NCI-H2029 treated with DMSO at 0.1 percent for 48 hours (cell line): ENCODE data around the gene ANKRD55.
"Not testable (repeated sequence)": the region's sequence is repeated elsewhere in the genome, so short reads cannot be mapped to it uniquely, and the experiment has no call there.

Source experiments
- DNase-seq: peaks from one replicate; lab custom pipeline; 2025; lab: John Stamatoyannopoulos, UW

The ANKRD55 gene

DNA sequence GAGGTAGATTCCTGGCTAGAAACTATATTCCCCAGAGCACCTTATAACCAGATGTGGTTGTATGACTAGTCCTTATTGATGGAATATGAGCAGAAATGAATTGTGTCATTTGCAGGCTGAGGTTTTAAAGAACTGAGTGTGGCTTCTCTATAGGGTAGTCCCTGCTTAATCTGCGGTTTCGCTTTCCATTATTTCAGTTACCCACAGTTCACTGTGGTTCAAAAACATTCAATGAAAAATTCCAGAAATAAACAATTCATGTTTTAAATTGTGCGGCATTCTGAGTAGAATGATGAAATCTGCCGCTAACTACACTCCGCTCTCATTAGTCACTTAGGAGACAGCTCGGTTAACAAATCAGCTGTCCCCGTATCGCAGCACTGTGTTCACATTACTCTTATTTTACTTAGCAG is 65.1 kb downstream of the ANKRD55 start:
- no peak for DNase-seq

GRCh38 chr5:56167519-56167918 is 65.6 kb downstream of the ANKRD55 start:
- DNase-seq = no peak

- DNase-seq = no peak
Observed at GRCh38 chr5:56166671-56167385, 66.3 kb downstream of the ANKRD55 start.

DNA sequence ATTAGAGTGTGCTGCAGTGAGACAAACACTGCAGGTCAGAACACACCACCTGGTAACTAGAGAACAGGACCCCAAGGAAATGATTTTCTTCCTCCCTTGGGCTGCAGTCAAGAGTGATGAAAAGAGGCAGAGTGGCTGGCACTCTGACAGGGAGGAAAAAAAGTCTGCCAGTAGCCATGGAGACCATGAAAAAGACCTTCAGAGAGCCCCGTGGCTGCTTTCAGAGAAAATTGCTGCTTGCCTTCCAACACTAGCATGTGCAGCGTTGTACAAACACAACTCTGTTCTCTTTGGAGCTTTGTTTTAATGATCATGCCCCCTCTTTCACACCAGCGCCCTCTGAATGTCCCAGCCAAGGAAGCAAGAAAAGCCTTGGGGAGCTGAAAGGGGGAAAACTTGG is 68.8 kb downstream of the ANKRD55 start:
- DNase-seq = no peak

- DNase-seq = no peak
Observed at GRCh38 chr5:56161927-56162326, 71.2 kb downstream of the ANKRD55 start.

DNA sequence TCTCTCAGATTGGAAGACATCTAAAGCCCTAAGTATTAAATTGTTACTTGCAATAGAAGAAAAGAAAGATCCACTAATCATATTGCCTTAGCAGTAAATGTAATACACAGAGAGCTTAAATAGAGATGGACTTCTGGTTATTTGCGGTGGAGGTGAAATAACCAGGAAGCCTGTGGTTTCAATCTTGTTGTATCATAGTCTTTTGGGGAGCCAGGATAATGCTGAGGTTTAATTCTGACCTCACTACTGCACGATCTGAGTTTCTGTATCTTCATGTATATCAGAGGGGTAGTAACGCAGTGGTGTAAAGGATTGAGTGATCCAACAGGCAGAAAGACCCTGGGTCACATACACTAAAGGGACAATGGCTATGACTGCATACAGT is 71.7 kb downstream of the ANKRD55 start:
- no peak for DNase-seq

- DNase-seq = no peak
Observed at GRCh38 chr5:56160723-56161438, 72.2 kb downstream of the ANKRD55 start.

DNA sequence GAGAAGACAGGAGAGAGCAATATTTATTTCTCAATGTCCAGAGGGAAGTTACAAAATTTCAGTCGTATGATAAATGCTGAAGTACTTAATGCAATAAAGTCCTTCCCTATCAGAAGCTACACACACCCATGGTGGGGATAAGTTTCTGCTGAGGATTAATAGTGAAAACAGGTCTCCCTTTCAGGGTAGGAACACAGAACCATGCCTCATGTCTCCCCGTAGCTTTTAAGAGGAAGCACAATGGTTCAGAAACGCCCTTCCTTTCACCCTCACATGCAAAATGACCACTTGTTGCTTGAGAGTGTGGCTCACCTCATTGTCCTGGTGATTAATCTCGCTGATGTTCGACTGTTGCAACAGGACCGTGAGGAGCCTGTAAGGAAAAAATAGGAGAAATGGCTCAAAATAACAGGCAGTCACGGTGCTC is 73.6 kb downstream of the ANKRD55 start:
- DNase-seq = no peak

DNA sequence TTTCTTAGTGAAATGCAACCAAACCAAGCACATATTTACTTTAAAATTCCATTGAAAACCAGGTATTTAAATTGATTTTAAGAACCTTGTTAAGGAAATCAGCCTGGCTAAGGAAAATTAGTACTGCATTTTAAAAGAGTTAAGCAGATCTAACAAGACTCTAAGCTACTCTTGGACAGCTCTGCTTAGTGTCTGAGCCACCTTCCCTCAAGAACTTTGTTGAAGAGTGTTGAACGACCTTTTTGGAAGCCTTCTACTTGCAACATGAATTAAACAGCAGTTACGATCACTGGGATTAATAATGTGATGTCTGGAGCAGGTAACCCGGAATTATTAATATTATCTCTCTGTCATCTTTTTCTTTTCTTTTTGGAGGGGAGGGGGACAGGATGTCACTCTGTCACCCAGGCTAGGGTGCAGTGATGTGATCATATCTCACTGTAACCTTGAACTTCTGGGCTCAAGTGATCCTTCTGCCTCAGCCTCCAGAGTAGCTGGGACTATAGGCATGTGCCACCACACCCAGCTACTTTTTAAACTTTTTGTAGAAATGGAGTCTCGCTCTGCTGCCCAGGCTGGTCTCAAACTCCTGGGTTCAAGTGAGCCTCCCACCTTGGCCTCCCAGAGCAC is 74.7 kb downstream of the ANKRD55 start:
- DNase-seq = no peak

DNA sequence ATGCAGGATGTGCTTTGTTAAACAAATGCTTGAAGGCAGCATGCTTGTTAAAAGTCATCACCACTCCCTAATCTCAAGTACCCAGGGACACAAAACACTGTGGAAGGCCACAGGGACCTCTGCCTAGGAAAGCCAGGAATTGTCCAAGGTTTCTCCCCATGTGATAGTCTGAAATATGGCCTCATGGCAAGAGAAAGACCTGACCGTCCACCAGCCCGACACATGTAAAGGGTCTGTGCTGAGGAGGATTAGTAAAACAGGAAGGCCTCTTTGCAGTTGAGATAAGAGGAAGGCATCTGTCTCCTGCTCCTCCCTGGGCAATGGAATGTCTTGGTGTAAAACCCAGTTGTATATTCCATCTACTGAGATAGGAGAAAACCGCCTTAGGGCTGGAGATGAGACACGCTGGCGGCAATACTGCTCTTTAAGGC is 75.9 kb downstream of the ANKRD55 start:
- DNase-seq = not testable (repeated sequence)

- DNase-seq = not testable (repeated sequence)
Observed at GRCh38 chr5:56156585-56157190, 76.4 kb downstream of the ANKRD55 start.

- no peak for DNase-seq
Observed at GRCh38 chr5:56155992-56156584, 77.0 kb downstream of the ANKRD55 start.

DNA sequence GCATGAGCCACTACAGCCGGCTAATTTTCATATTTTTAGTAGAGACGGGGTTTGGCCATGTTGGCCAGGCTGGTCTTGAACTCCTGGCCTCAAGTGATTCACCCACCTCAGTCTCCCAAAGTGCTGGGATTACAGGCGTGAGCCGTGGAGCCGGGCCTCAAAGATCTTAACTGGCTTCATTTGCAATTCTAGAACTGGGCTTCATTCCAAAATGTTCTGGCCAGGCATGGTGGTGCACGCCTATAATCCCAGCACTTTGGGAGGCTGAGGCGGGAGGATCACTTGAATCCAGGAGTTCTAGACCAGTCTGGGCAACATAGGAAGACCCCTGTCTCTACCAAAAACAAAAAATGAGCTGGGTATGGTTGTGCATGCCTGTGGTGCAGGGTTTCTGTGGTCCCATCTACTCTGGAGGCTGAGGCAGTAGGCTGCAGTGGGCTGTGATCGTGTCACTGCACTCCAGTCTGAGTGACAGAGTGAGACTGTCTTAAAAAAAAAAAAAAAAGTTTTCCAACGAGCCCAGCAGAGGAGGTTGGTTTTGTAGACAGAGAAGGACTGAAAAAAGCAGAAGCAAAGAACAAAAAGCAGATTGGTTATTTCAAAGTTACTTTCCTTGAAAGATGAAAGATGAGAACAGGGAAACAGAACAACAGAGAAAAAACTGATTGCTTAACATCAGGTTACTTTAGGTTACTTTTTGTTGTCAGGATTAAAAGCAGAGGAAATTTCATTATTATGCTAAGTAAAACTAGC is 78.2 kb downstream of the ANKRD55 start:
- DNase-seq = no peak

DNA sequence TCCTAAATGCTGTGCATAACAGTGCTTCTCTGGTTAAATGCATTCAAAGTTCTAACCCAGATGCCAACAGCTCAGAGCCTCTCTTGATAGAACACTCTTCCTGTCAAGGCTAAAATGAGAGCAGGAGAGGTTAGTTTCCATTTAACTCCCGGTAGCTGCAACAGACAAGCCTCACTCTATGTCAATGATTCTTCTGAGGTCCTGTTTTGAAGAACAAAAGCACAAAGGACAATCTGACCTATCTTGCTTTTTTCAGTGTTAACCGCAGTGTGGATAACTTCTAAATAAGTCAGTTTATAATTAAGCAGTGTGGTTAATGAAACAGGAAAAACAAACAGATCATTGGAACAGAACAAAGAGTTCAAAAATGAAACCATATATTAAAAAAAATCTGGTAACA is 80.7 kb downstream of the ANKRD55 start:
- DNase-seq = no peak

- not testable (repeated sequence) for DNase-seq
Observed at GRCh38 chr5:56150756-56151155, 82.4 kb downstream of the ANKRD55 start.

DNA sequence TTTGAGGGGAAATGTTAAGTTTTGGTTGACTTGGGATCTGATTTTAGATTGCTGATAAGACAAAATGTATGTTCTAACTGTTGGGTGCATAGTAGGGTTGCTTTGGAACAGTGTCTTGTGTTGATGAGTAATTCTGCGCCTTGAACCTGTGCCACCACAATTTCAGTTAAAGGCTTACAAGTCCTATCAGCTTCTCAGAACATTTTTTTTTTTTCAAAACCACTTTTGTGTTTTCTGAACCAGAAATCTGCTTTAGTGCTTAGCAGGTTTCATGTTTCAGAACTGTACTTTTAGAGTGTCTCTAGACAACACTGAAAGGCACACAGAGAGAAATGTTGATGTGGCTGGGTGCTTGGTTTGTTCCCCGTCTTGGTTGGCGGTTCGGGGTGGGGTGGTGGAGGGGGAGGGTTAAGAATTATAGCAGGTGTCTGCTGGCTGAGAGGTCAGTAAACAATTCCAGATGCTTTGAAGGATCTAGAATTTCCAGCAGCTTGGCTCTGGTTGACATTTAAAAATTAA is 84.6 kb downstream of the ANKRD55 start:
- DNase-seq = peak; percentile 64

DNA sequence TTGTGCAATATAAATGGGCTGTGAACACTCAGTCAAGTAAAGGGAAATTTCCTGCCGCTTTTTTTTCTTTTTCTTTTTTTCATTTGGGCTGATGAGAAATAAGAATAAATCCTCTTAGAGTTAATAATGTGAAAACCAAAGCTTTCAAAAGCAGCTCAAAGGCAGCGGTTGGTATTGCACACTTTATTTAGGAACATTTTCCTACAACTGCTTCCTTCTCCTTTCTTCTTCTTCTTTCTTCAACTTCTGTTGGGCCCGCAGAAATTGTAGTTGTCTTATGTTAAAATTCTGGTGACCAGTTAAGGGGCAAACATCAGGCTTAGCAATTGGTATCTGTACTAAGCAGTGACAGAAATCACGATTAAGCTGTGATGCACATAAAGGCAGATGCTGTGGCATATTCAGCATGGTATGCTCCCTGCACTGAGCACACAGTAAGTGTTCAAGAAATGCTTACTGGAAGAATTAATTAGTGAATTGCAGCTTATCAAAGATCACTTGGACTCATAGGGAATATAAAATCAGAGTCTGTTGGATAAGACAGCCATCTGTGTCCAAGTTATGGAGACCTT is 85.4 kb downstream of the ANKRD55 start:
- no peak for DNase-seq

DNA sequence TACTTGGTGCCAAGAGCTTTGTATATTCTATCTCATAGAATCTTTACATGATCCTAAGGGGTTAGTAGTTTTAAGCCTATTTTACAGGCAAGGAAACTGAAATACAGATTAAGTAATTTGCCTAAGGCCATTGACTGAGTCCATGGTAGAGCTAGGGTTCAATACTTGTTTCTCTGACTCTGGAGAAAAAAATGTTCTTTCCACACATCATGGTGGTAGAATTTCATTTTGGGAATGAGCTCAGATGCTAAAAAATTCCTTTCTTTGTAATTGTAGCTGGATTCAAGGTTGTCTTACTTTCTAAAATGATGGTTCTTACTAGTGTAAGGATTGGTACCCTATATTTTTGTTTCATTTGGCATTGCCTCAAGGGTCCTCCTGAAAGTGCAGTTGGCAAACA is 86.0 kb downstream of the ANKRD55 start:
- no peak for DNase-seq

DNA sequence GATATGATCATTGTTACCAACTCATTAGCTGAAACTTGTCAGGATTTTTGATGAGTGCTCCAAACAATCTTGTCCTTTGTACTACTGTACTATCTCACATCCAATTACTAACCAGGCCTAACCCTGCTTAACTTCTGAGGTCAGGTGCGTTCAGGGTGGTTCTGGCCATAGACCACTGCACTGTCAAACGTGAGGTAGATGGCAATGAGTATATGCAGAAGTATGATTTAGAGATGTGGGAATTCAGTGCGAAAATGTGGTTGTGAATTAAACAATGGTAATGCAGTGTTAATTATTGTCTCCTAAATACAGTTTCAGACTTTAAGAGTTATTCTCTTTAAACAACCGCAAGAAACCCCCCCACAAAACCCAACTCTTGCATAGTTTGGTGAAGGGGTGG is 86.5 kb downstream of the ANKRD55 start:
- DNase-seq = no peak

DNA sequence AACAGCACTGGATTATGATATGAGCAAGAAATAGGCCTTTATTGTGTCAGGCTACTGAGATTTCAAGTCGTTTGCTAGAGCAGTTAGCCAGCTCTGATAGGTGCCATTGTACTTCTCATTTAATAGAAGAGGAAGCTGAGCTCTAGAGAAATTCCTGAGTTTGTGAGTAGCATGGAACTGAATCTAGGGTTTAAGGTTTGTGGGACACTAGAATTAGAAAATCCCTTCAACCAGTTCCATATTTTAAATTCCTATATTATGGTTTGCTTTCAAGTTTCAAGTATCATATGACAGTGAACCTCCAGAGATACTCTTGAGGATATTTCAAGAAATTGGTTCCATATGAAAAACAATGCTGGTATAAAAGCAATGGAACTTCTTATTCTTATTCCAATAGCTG is 87.6 kb downstream of the ANKRD55 start:
- no peak for DNase-seq

DNA sequence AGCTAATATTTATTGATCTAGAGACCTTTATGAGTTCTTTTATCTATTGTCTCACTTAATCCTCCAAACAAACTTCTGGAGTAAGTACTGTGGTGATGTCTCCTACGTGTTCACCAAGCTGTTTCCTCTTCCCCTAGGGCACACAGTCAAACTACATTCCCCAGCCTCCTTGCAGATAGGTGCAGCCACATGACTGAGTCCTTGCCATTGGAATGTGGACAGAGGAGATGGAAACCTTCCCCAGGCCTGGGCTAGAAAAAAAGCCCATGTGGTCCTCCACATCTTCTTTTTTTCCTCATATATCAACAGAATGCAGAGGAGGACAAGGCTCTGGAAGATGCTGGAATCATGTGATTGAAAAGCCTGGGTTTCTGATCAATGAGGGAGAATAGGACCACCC is 88.0 kb downstream of the ANKRD55 start:
- no peak for DNase-seq
